GM19193 (cell line): ENCODE results near the gene PNKD.

Source experiments
- POLR2A ChIP-seq: IDR thresholded peaks from 4 replicates; pipeline ENCODE4 v1.6.1; 2011; ENCODE audit not compliant: insufficient read depth, insufficient read length; ENCODE audit errors: extremely low read depth

Gene PNKD

DNA sequence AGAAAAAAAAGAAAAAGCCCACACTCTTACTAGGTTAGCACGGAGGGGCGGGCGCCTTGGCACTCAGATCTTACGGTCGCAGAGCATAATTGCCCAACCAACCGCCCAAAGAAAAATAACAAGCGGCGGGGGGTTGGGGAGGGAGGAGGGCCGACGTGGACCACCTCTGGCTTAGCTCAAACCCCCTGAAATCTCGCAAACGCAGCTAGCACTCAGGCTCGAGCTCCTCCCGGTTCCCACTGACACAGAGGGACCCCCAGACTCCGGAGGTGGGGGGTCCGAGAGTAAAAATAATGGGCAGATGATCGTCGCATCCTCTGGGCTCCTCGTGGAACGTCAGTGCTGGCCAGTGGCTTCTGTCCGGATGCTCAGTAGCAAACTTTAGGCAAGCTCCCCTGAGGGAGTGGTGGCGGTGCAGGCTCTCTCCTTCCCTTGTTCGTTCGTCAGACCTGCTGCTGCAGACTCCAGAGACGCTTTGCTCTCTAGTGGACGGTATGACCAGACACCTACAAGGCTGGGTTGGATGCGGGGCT, 98.4 kb downstream of the PNKD start:
- no peak for TF ChIP-seq POLR2A

GRCh38 chr2:218369330-218369729, 99.0 kb downstream of the PNKD start:
- no peak for TF ChIP-seq POLR2A

GRCh38 chr2:218370410-218371063, 100.2 kb downstream of the PNKD start:
- no peak for TF ChIP-seq POLR2A

DNA sequence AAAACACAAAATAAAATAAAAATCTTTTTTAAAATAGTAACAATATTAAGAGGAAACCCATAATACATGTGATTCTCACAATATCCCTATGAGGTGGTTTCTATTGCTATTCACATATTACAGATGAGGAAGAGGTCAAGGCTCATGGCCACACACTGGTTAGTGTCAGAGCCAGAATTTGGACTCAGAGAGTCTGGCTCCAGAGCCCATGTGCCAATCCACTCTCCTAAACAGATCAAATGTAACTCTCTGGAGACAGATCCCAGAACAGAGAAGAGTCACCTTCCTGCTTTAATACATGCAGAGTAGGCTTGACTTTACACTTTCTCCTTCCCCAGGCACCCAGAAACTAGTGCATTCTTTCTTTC, 101.6 kb downstream of the PNKD start:
- no peak for TF ChIP-seq POLR2A

- no peak for TF ChIP-seq POLR2A
These were observed 104.5 kb downstream of the PNKD start for GRCh38 chr2:218374795-218375194.

DNA sequence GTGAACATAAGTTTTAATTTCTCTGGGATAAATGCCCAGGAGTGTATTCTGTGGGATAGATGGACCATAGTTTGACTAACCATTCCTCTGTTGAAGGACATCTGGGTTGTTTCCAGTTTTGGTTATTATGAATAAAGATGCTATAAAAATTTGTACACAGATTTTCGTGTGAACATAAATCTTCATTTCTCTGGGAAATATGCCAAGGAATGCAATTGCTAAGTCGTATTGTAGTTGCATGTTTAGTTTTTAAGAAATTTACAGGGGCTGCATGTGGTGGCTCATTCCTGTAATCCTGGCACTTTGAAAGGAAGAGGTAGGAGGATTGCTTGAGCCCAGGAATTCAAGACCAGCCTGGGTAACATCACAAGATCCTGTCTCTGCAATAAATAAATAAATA, 104.9 kb downstream of the PNKD start:
- no peak for TF ChIP-seq POLR2A

DNA sequence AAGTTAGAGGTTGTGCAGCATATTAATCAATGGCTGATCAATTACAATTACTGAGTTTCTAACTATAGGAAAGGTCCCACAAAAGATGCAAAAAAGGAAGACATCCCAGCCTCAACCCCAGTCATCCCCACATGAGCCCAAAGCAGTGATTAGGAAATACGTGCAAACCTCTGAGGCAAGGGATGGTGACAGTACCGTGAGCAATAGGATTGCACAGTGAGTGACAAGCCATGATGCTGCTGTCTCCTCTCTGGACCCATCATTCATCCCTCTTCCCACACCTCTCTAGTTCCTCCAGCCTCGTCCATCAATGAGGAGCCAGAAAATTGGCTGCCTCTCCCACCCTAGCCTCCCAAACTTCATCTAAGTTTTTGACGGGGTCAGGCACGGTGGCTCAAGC, 107.7 kb downstream of the PNKD start:
- no peak for TF ChIP-seq POLR2A

DNA sequence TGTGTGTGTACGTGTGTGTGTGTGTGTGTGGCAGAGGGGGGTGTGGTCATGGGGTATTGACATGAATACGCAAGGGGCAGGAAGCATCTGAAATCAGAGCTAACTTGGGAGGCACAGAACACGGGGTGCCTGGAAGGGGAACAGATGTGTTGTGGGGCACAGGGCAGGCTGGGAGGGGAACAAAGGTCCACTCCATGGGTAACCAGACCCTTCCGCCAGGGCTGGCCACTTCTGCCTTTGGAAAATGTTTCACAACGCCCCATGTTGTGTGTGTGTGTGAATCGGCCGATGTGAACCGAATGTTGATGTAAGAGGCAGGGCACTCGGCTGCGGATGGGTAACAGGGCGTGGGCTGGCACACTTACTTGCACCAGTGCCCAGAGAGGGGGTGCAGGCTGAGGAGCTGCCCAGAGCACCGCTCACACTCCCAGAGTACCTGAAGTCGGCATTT, 111.6 kb downstream of the PNKD start, which contains the start of gene SLC11A1:
TSS of gene SLC11A1 (plus strand) at position 358 of the 451 bp plus-strand sequence. CDS start 96 bp downstream, outside the sequence.
- no peak for TF ChIP-seq POLR2A

GRCh38 chr2:218382785-218383184, 112.5 kb downstream of the PNKD start:
- TF ChIP-seq POLR2A: no peak

DNA sequence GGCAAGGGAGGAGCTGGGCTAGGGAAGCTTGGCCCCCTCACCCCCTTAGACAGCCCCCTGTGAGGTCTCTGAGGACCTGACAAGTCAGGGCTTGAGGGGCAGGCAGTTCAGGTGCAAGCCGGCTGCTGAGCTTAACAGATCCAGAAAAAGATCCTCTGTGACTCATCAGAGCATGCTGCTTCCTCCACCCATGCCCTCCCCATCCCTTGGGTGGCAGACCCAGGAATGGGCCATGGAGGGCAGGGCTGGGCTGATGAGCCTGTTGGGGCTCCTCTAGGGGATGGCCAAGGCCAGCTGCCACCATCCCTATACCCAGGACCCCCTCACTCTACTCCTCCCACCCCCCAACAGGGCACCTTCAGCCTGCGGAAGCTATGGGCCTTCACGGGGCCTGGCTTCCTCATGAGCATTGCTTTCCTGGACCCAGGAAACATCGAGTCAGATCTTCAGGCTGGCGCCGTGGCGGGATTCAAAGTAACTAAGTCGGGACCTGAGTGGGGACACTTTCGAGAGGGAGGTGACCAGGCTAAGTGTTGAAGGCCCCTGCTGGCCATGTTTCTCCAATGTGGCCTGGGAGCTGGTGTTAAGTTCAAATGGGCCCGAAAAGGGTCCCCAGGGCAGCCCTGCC, 113.7 kb downstream of the PNKD start:
- TF ChIP-seq POLR2A: no peak

DNA sequence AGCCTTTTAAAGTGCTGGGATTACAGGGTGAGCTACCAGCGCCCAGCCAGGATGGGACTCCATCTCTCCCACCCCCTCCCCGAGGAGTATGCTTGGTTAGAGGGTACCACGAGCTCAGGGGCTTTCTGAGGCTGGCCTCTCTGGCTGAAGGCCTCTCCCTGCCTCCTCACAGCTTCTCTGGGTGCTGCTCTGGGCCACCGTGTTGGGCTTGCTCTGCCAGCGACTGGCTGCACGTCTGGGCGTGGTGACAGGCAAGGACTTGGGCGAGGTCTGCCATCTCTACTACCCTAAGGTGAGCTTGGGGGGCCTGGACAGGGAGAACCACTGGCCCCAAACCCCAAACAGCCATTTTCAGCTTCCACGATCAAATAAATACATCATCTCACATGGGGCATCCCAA, 114.7 kb downstream of the PNKD start:
- TF ChIP-seq POLR2A: no peak

GRCh38 chr2:218386505-218387368, 116.4 kb downstream of the PNKD start:
- no peak for TF ChIP-seq POLR2A

DNA sequence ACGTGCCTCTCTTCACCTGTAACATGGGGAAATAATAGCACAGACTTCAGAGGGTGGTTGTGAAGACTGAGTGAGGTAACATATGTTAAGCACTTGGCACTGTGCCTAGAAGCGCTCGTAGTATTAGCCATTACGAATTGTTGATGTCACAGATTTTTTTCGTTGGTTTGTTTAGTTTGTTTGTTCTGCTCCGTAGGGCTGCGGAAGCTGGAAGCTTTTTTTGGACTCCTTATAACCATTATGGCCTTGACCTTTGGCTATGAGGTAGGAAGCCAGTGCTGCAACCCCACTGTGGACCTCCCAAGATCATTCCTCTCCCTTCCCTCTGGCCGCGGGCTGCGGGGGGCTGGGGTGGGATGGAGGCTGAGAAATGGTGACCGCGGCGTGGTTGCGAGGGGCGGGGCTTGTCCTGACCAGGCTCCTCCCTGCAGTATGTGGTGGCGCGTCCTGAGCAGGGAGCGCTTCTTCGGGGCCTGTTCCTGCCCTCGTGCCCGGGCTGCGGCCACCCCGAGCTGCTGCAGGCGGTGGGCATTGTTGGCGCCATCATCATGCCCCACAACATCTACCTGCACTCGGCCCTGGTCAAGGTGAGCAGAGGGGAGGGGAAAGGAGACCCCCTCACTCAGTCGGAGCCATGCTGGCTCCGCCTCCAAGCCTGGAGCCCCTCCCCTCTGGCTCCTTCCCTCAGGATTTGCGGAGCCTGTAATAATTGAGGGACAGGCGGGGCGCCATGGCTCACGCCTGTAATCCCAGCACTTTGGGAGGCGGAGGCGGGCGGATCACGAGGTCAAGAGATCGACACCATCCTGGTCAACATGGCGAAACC, 117.3 kb downstream of the PNKD start:
- TF ChIP-seq POLR2A: no peak

DNA sequence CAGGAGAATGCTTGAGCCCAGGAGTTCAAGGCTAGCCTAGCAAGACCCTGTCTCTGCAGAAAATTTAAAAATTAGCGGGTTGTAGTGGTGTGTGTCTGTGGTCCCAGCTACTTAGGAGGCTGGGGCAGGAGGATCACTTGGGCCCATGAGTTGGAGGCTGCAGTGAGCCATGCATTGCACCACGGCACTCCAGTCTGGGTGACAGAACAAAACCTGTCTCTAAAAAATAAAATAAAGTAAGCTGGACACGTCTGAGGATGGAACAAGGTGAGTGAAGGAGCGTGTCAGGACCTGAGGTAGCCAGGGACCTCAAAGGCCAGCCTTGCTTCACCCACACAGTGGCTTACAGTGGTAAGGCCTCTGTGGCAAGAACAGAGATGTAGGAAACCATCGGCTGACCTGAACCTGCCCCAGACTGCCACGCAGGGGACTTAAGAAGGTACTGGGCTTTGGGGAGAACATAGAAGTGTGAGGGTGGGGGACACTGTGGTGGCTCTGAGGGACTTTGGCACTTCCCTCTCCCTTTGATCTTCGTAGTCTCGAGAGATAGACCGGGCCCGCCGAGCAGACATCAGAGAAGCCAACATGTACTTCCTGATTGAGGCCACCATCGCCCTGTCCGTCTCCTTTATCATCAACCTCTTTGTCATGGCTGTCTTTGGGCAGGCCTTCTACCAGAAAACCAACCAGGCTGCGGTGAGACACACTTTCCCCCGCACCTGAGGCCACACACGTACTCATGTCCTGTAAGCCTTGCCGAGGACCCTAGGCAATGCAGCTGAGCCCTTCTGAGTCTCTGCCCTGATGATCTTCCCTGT, 119.2 kb downstream of the PNKD start:
- TF ChIP-seq POLR2A: no peak
